Astrocyte (in vitro differentiated cells and primary cell): ENCODE data around the gene ACTN4. TPM values are rescaled to one million over a fixed set of nuclear protein-coding genes. Genes with fewer than 3 reads are reported as not detected.

Experiments used
- DNase-seq: peaks from one replicate; pipeline ENCODE4 v3.0.0-alpha.2; 2010; ENCODE audit warnings: low read depth
- FAIRE-seq: peaks from 2 replicates; lab custom pipeline; 2011; peaks lifted over from hg19 to GRCh38; lab: Jason Lieb, UNC
- H2AFZ ChIP-seq: 2 replicates; pipeline ENCODE4 v1.6.0; 2012; ENCODE audit warnings: low read depth, low read length, inconsistent platforms
- H3K27ac ChIP-seq: 2 replicates; pipeline ENCODE4 v1.5.1; 2011; ENCODE audit warnings: low read depth, low read length, inconsistent platforms
- H3K27me3 ChIP-seq: 2 replicates; pipeline ENCODE4 v1.6.0; 2011; ENCODE audit warnings: low read length, inconsistent platforms; ENCODE audit not compliant: insufficient read depth
- H3K36me3 ChIP-seq: 2 replicates; pipeline ENCODE4 v1.5.1; 2011; ENCODE audit warnings: low read length, inconsistent platforms; ENCODE audit not compliant: insufficient read depth
- H3K4me1 ChIP-seq: 2 replicates; pipeline ENCODE4 v1.5.1; 2011; ENCODE audit warnings: low read length, inconsistent platforms; ENCODE audit not compliant: insufficient read depth
- H3K4me2 ChIP-seq: 2 replicates; pipeline ENCODE4 v1.6.0; 2012; ENCODE audit warnings: low read length, inconsistent platforms
- H3K4me3 ChIP-seq: 2 replicates; pipeline ENCODE4 v1.5.1; 2011; ENCODE audit warnings: low read depth, mild to moderate bottlenecking, low read length, inconsistent platforms; ENCODE audit not compliant: insufficient read depth
- H3K79me2 ChIP-seq: 2 replicates; pipeline ENCODE4 v1.6.0; 2012; ENCODE audit warnings: mild to moderate bottlenecking, low read length, inconsistent platforms; ENCODE audit not compliant: insufficient read depth
- H3K9ac ChIP-seq: 2 replicates; pipeline ENCODE4 v1.6.0; 2012; ENCODE audit warnings: mild to moderate bottlenecking, low read length, inconsistent platforms
- H3K9me3 ChIP-seq: 2 replicates; pipeline ENCODE4 v1.5.1; 2012; ENCODE audit warnings: low read depth, mild to moderate bottlenecking, low read length, inconsistent platforms; ENCODE audit not compliant: insufficient read depth
- H4K20me1 ChIP-seq: 2 replicates; pipeline ENCODE4 v1.6.0; 2012; ENCODE audit warnings: low read length, inconsistent platforms; ENCODE audit not compliant: insufficient read depth
- H3K27ac Mint-ChIP-seq: one replicate; pipeline ENCODE4 v1.8.0; 2021; ENCODE audit warnings: mild to moderate bottlenecking, mixed read lengths; ENCODE audit not compliant: unreplicated experiment
- H3K27me3 Mint-ChIP-seq: one replicate; pipeline ENCODE4 v1.8.0; 2021; ENCODE audit warnings: low read depth, mixed read lengths; ENCODE audit not compliant: unreplicated experiment
- H3K36me3 Mint-ChIP-seq: one replicate; pipeline ENCODE4 v1.8.0; 2021; ENCODE audit warnings: low read depth, mixed read lengths; ENCODE audit not compliant: unreplicated experiment
- H3K4me1 Mint-ChIP-seq: one replicate; pipeline ENCODE4 v1.8.0; 2021; ENCODE audit warnings: low read depth, mixed read lengths; ENCODE audit not compliant: unreplicated experiment
- H3K4me3 Mint-ChIP-seq: one replicate; pipeline ENCODE4 v1.8.0; 2021; ENCODE audit warnings: mild to moderate bottlenecking, moderate library complexity, mixed read lengths; ENCODE audit not compliant: unreplicated experiment
- H3K9me3 Mint-ChIP-seq: one replicate; pipeline ENCODE4 v1.8.0; 2021; ENCODE audit warnings: mild to moderate bottlenecking, mixed read lengths; ENCODE audit not compliant: unreplicated experiment
- CTCF ChIP-seq: IDR thresholded peaks from 2 replicates; pipeline ENCODE4 v1.5.1; 2011; ENCODE audit warnings: low read depth, mild to moderate bottlenecking, inconsistent platforms, low read length, moderate library complexity; ENCODE audit not compliant: insufficient read depth
- EZH2 ChIP-seq: IDR thresholded peaks from 2 replicates; pipeline ENCODE4 v1.6.1; 2012; ENCODE audit warnings: mild to moderate bottlenecking, low read length, inconsistent platforms; ENCODE audit not compliant: insufficient read depth
- total RNA-seq: library from RNA; stranded (reverse); gene quantifications from 2 replicates; pipeline ENCODE4 v1.2.1, GENCODE V29; 2021

The ACTN4 gene
- total RNA-seq, 1 donor from 2014 or later = 879 TPM

GRCh38 chr19:38682195-38682867, 34.9 kb downstream of the ACTN4 start:
- no peak overlapping the region for H2AFZ ChIP-seq
- peaks cover 60% of the 10 kb centered on the region for H3K4me1 ChIP-seq
- FAIRE-seq = no peak
- peak overlapping the region; percentile 79 for H3K4me2 ChIP-seq
- peak overlapping the region; percentile 100 for H3K27ac ChIP-seq
- H3K79me2 ChIP-seq = peaks cover 92% of the 10 kb centered on the region
- peak overlapping the region; percentile 85 for H3K9ac ChIP-seq
- no peaks in the 10 kb centered on the region for H3K9me3 Mint-ChIP-seq
- no peak for TF ChIP-seq EZH2
- TF ChIP-seq CTCF = no peak
- peaks cover 37% of the 10 kb centered on the region for H4K20me1 ChIP-seq
- no peaks in the 10 kb centered on the region for H3K27me3 Mint-ChIP-seq
- H3K4me3 Mint-ChIP-seq = no peak overlapping the region
- no peak overlapping the region for H3K4me3 ChIP-seq
- peaks cover 87% of the 10 kb centered on the region for H3K4me1 Mint-ChIP-seq
- no peak for DNase-seq
- H3K27ac Mint-ChIP-seq = peak overlapping the region; percentile 99
- H3K9me3 ChIP-seq = no peaks in the 10 kb centered on the region
- peaks cover 14% of the 10 kb centered on the region for H3K36me3 ChIP-seq
- H3K36me3 Mint-ChIP-seq = peaks cover 41% of the 10 kb centered on the region
- H3K27me3 ChIP-seq = no peaks in the 10 kb centered on the region

GRCh38 chr19:38682872-38683392, 35.5 kb downstream of the ACTN4 start:
- H2AFZ ChIP-seq = no peak overlapping the region
- H3K9ac ChIP-seq = peak overlapping the region; percentile 85
- no peaks in the 10 kb centered on the region for H3K9me3 Mint-ChIP-seq
- peaks cover 11% of the 10 kb centered on the region for H3K36me3 ChIP-seq
- peaks cover 59% of the 10 kb centered on the region for H3K4me1 ChIP-seq
- H3K4me1 Mint-ChIP-seq = peaks cover 87% of the 10 kb centered on the region
- no peaks in the 10 kb centered on the region for H3K27me3 ChIP-seq
- H3K4me3 Mint-ChIP-seq = no peak overlapping the region
- peaks cover 31% of the 10 kb centered on the region for H4K20me1 ChIP-seq
- H3K36me3 Mint-ChIP-seq = peaks cover 41% of the 10 kb centered on the region
- H3K27me3 Mint-ChIP-seq = no peaks in the 10 kb centered on the region
- peaks cover 92% of the 10 kb centered on the region for H3K79me2 ChIP-seq
- DNase-seq (no peak), FAIRE-seq (no peak)
- no peaks in the 10 kb centered on the region for H3K9me3 ChIP-seq
- peak overlapping the region; percentile 100 for H3K27ac ChIP-seq
- H3K4me2 ChIP-seq = peak overlapping the region; percentile 79
- H3K27ac Mint-ChIP-seq = peak overlapping the region; percentile 99
- H3K4me3 ChIP-seq = no peak overlapping the region
- TF ChIP-seq CTCF (no peak), EZH2 (no peak)
